Left ventricle myocardium inferior (tissue), 1 donor: ENCODE measurements around the gene TNPO1. TPM values are rescaled to one million over a fixed set of nuclear protein-coding genes. Genes with fewer than 3 reads are reported as not detected.
A peak's percentile ranks its signal among the peaks of the same experiment; 100 is the strongest.

ENCODE experiments used
- DNase-seq: peaks from one replicate; pipeline ENCODE4 v3.0.0-alpha.2; 2020
- H3K27ac ChIP-seq: fragments of 200-600 bp; replicated peaks from 2 replicates; pipeline ENCODE4 v1.8.0; 2021
- H3K27me3 ChIP-seq: fragments of 200-600 bp; 2 replicates; pipeline ENCODE4 v1.8.0; 2021; ENCODE audit warnings: low read depth
- H3K36me3 ChIP-seq: fragments of 200-600 bp; 2 replicates; pipeline ENCODE4 v1.8.0; 2021
- H3K4me1 ChIP-seq: fragments of 200-600 bp; 2 replicates; pipeline ENCODE4 v1.8.0; 2021
- H3K4me3 ChIP-seq: fragments of 200-600 bp; 2 replicates; pipeline ENCODE4 v1.8.0; 2021; ENCODE audit warnings: mild to moderate bottlenecking, moderate library complexity
- H3K9me3 ChIP-seq: fragments of 200-600 bp; replicated peaks from 2 replicates; pipeline ENCODE4 v1.8.0; 2021
- CTCF ChIP-seq: fragments of 200-600 bp; IDR thresholded peaks from 2 replicates; pipeline ENCODE4 v1.8.0; 2021; ENCODE audit warnings: antibody characterized with exemption, mild to moderate bottlenecking, borderline replicate concordance
- intact Hi-C: fragments of 100-400 bp; cut with micrococcal nuclease; formaldehyde crosslinking; loops from one replicate; pipeline ENCODE4 v1.11.0; 2022
- long read RNA-seq: library from polyadenylated mRNA; unstranded; transcript quantifications from one replicate; pipeline ENCODE4 v2.0.0, GENCODE V29; 2021
- total RNA-seq: library from RNA; stranded (reverse); fragmentation: NEBNext Ultra II Directional; extraction: Animal tissue kit (Norgen Biotek cat#: 25700); gene quantifications from one replicate; pipeline ENCODE4 v1.2.1, GENCODE V29; 2021
- donor health status: DM: no; HTN: yes; CAD: no; lungs with severe emphysema.

The TNPO1 gene
- 69.8 TPM for total RNA-seq
- long read RNA-seq, full-length matches to known transcripts, result 10 of 16 reads
- long read RNA-seq, partial matches to known transcripts, result 0 of 16 reads
- long read RNA-seq, other reads (novel, unspliced or antisense), result 6 of 16 reads

GRCh38 chr5:72816284-72817075 is at the start of gene TNPO1:
Gene TNPO1, plus strand, starts transcription at chr5:72816661. Its CDS starts 77 bp downstream, at chr5:72816738.
- no peaks in the 10 kb centered on the region for H3K9me3 ChIP-seq
- H3K36me3 ChIP-seq, result no peaks in the 10 kb centered on the region
- H3K4me3 ChIP-seq, result peak within 1 kb of the TSS; percentile 74
- H3K4me1 ChIP-seq, result peaks cover 44% of the 10 kb centered on the region
- TF ChIP-seq CTCF, result no peak
- intact Hi-C loops, result loop anchor here (10.0 kb wide), 1 partner anchor 202 kb away; no protein-coding TSS in a partner anchor
- DNase-seq, result peak; percentile 96
- no peaks in the 10 kb centered on the region for H3K27me3 ChIP-seq
- peak within 1 kb of the TSS; percentile 96 for H3K27ac ChIP-seq

GRCh38 chr5:72767289-72768010 is 49.0 kb upstream of the TNPO1 start:
- TF ChIP-seq CTCF, result no peak
- Histone ChIP-seq H3K9me3 (peaks cover 4% of the 10 kb centered on the region), H3K4me1 (no peaks in the 10 kb centered on the region), H3K27me3 (no peaks in the 10 kb centered on the region), H3K36me3 (no peaks in the 10 kb centered on the region), H3K4me3 (no peak overlapping the region), H3K27ac (no peak overlapping the region)
- no peak for DNase-seq
- intact Hi-C loops, result no loop called here

- H3K9me3 ChIP-seq, result peaks cover 5% of the 10 kb centered on the region
- H3K36me3 ChIP-seq, result no peaks in the 10 kb centered on the region
- H3K27me3 ChIP-seq, result no peaks in the 10 kb centered on the region
- no peak for TF ChIP-seq CTCF
- no peak overlapping the region for H3K4me3 ChIP-seq
- no peak overlapping the region for H3K27ac ChIP-seq
- no peaks in the 10 kb centered on the region for H3K4me1 ChIP-seq
- no peak for DNase-seq
- intact Hi-C loops, result no loop called here
Measured at GRCh38 chr5:72770266-72770665, 46.2 kb upstream of the TNPO1 start.

- no peak overlapping the region for H3K27ac ChIP-seq
- H3K4me1 ChIP-seq, result no peaks in the 10 kb centered on the region
- no peak for DNase-seq
- no peak overlapping the region for H3K4me3 ChIP-seq
- peaks cover 61% of the 10 kb centered on the region for H3K9me3 ChIP-seq
- no peaks in the 10 kb centered on the region for H3K36me3 ChIP-seq
- TF ChIP-seq CTCF, result no peak
- intact Hi-C loops, result no loop called here
- no peaks in the 10 kb centered on the region for H3K27me3 ChIP-seq
Measured at GRCh38 chr5:72776684-72777083, 39.8 kb upstream of the TNPO1 start.

GRCh38 chr5:72779520-72779919 is 36.9 kb upstream of the TNPO1 start:
- H3K4me3 ChIP-seq, result no peak overlapping the region
- H3K4me1 ChIP-seq, result no peaks in the 10 kb centered on the region
- no peaks in the 10 kb centered on the region for H3K27me3 ChIP-seq
- no peak overlapping the region for H3K27ac ChIP-seq
- intact Hi-C loops, result no loop called here
- H3K36me3 ChIP-seq, result no peaks in the 10 kb centered on the region
- no peak for DNase-seq
- H3K9me3 ChIP-seq, result peaks cover 61% of the 10 kb centered on the region
- TF ChIP-seq CTCF, result no peak
